ENCODE measurements around the gene BCL2L12. TPM values are rescaled to one million over a fixed set of nuclear protein-coding genes. Genes with fewer than 3 reads are reported as not detected.
A peak's percentile ranks its signal among the peaks of the same experiment; 100 is the strongest.

BCL2L12 gene
- total RNA-seq, 1 donor from 2014 or later, result 49.2 TPM

GRCh38 chr19:49640113-49640898 is 25.4 kb upstream of the BCL2L12 start, which contains the start of gene RRAS:
Gene RRAS (minus strand): TSS chr19:49640143. CDS start chr19:49640098, 45 bp downstream.
- peak; percentile 100 for DNase-seq (ENCODE audit: extremely low spot score, unreplicated experiment)
- Mint-ChIP-seq H3K36me3 (no peaks in the 10 kb centered on the region), H3K27ac (peak within 1 kb of the TSS; percentile 100), H3K27me3 (no peaks in the 10 kb centered on the region), H3K4me3 (peak within 1 kb of the TSS; percentile 98), H3K4me1 (ENCODE audit: unreplicated experiment) (peaks cover 59% of the 10 kb centered on the region), H3K9me3 (no peaks in the 10 kb centered on the region)
- TF ChIP-seq CTCF (conservative IDR thresholded peaks at IDR 0.05), result no peak

- peak within 1 kb of the TSS; percentile 100 for H3K27ac Mint-ChIP-seq
- no peaks in the 10 kb centered on the region for H3K9me3 Mint-ChIP-seq
- no peaks in the 10 kb centered on the region for H3K27me3 Mint-ChIP-seq
- no peak for TF ChIP-seq CTCF (conservative IDR thresholded peaks at IDR 0.05)
- peak within 1 kb of the TSS; percentile 98 for H3K4me3 Mint-ChIP-seq
- no peaks in the 10 kb centered on the region for H3K36me3 Mint-ChIP-seq
- peaks cover 49% of the 10 kb centered on the region for H3K4me1 Mint-ChIP-seq (ENCODE audit: unreplicated experiment)
- DNase-seq (ENCODE audit: extremely low spot score, unreplicated experiment), result peak; percentile 100
Observed at GRCh38 chr19:49641688-49642491, 23.8 kb upstream of the BCL2L12 start, which contains the start of gene SCAF1. Gene SCAF1 (plus strand): TSS chr19:49642209. CDS start chr19:49645027, 2,818 bp downstream.

DNA sequence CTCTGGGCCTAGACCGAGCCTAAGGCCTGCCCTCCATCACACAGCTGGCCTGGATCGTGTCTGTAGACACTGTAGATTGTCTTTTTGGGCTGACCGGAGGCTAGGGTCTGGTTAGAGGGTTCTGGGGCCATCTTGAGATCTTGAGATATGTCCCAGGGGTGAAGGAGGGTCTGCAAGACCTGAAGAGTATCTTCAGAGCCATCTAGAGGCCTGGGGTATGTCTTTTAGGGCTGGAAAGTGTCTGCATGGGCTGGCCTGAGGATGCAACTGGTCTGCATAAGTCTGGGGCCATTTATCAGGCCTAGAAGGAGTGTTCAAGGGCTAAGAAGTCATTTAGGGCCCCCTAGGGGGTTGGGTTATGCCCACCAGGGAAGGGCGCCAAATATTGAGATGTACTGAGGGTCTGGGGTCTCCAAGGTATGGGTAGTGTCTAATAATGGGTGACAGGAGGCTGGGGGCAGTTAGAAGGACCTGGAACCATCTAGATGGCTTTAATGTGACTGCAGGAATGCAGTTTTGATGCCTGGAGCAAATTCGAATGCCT is 23.2 kb upstream of the BCL2L12 start:
- peak overlapping the region; percentile 98 for H3K4me3 Mint-ChIP-seq
- H3K27me3 Mint-ChIP-seq, result no peaks in the 10 kb centered on the region
- H3K4me1 Mint-ChIP-seq (ENCODE audit: unreplicated experiment), result peaks cover 47% of the 10 kb centered on the region
- H3K9me3 Mint-ChIP-seq, result no peaks in the 10 kb centered on the region
- no peaks in the 10 kb centered on the region for H3K36me3 Mint-ChIP-seq
- no peak for DNase-seq (ENCODE audit: extremely low spot score, unreplicated experiment)
- no peak for TF ChIP-seq CTCF (conservative IDR thresholded peaks at IDR 0.05)
- peak overlapping the region; percentile 100 for H3K27ac Mint-ChIP-seq

DNA sequence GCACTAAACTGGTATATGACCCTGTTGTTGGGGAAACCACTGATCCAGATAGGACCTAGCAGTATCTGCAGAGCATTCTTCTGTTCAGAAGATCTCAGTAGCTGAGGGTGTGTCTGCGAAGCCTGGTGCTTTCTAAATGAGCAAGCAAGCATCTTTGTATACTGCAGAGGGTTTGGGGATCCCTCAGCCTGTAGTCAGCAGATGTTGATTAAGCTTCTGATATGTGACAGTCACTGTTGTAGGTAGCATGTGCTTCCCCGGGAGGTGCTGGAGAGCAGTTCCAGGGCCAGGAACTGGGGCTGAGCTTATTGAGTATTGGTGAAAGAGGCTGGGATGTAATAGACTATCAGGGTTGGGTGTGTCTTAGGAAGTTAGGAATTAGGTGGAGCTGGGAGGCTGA is 22.3 kb upstream of the BCL2L12 start:
- Mint-ChIP-seq H3K9me3 (no peaks in the 10 kb centered on the region), H3K4me3 (peak overlapping the region; percentile 98), H3K27me3 (no peaks in the 10 kb centered on the region), H3K4me1 (ENCODE audit: unreplicated experiment) (peaks cover 40% of the 10 kb centered on the region), H3K36me3 (no peaks in the 10 kb centered on the region), H3K27ac (peak overlapping the region; percentile 100)
- no peak for TF ChIP-seq CTCF (conservative IDR thresholded peaks at IDR 0.05)
- no peak for DNase-seq (ENCODE audit: extremely low spot score, unreplicated experiment)

- Mint-ChIP-seq H3K4me3 (no peak overlapping the region), H3K36me3 (no peaks in the 10 kb centered on the region), H3K27ac (no peak overlapping the region), H3K4me1 (ENCODE audit: unreplicated experiment) (peaks cover 27% of the 10 kb centered on the region), H3K9me3 (no peaks in the 10 kb centered on the region), H3K27me3 (no peaks in the 10 kb centered on the region)
- no peak for DNase-seq (ENCODE audit: extremely low spot score, unreplicated experiment)
- no peak for TF ChIP-seq CTCF (conservative IDR thresholded peaks at IDR 0.05)
Observed at GRCh38 chr19:49645592-49645991, 20.1 kb upstream of the BCL2L12 start.

Measured in type B pancreatic cell (in vitro differentiated cells).